HG03060 (cell line): ENCODE measurements around the gene DYNLRB1.
"Not testable (repeated sequence)": the region's sequence is repeated elsewhere in the genome, so short reads cannot be mapped to it uniquely, and the experiment has no call there.

Experiments used
- ATAC-seq: cut with Tn5 transposase; IDR thresholded peaks from one replicate; pipeline ENCODE4 v1.9.1; 2021; ENCODE audit warnings: low read depth, moderate number of reproducible peaks; ENCODE audit not compliant: unreplicated experiment

The DYNLRB1 gene

GRCh38 chr20:34510575-34510974 is 5.6 kb upstream of the DYNLRB1 start:
- ATAC-seq = no peak

GRCh38 chr20:34511891-34512265 is 4.3 kb upstream of the DYNLRB1 start:
- no peak for ATAC-seq

- no peak for ATAC-seq
Measured at GRCh38 chr20:34512266-34512954, 3.8 kb upstream of the DYNLRB1 start.

- no peak for ATAC-seq
Measured at GRCh38 chr20:34512955-34513419, 3.2 kb upstream of the DYNLRB1 start.

- ATAC-seq = not testable (repeated sequence)
Measured at GRCh38 chr20:34514034-34514433, 2.2 kb upstream of the DYNLRB1 start.

GRCh38 chr20:34514897-34515483 is 1.2 kb upstream of the DYNLRB1 start:
- ATAC-seq = no peak

GRCh38 chr20:34515484-34516246 is 557 bp upstream of the DYNLRB1 start:
- no peak for ATAC-seq

GRCh38 chr20:34517114-34517505 is 888 bp downstream of the DYNLRB1 start:
- ATAC-seq = no peak

- ATAC-seq = not testable (repeated sequence)
Measured at GRCh38 chr20:34518863-34519262, 2.6 kb downstream of the DYNLRB1 start.

- ATAC-seq = not testable (repeated sequence)
Measured at GRCh38 chr20:34519841-34520240, 3.6 kb downstream of the DYNLRB1 start.

GRCh38 chr20:34522969-34523871 is 7.0 kb downstream of the DYNLRB1 start:
- no peak for ATAC-seq

GRCh38 chr20:34524426-34524825 is 8.2 kb downstream of the DYNLRB1 start:
- ATAC-seq = no peak

- no peak for ATAC-seq
Measured at GRCh38 chr20:34525342-34525708, 9.1 kb downstream of the DYNLRB1 start.

- ATAC-seq = no peak
Measured at GRCh38 chr20:34525709-34526416, 9.6 kb downstream of the DYNLRB1 start.

- ATAC-seq = no peak
Measured at GRCh38 chr20:34526466-34526865, 10.2 kb downstream of the DYNLRB1 start.

GRCh38 chr20:34527016-34527415 is 10.8 kb downstream of the DYNLRB1 start:
- ATAC-seq = no peak

GRCh38 chr20:34528921-34529297 is 12.7 kb downstream of the DYNLRB1 start:
- ATAC-seq = no peak

- ATAC-seq = no peak
Measured at GRCh38 chr20:34529742-34530141, 13.5 kb downstream of the DYNLRB1 start.

GRCh38 chr20:34530342-34530741 is 14.1 kb downstream of the DYNLRB1 start:
- ATAC-seq = no peak
